GM12891 (cell line): Measurements from ENCODE around the gene WBP1.

Source experiments
- POLR2A ChIP-seq: IDR thresholded peaks from 2 replicates; pipeline ENCODE4 v1.6.1; 2011; ENCODE audit warnings: low read depth, low read length, control low read depth
- POLR2AphosphoS5 ChIP-seq: IDR thresholded peaks from 2 replicates; pipeline ENCODE4 v1.6.1; 2011; ENCODE audit warnings: low read depth, low read length, control low read depth
- SPI1 ChIP-seq: IDR thresholded peaks from 2 replicates; pipeline ENCODE4 v1.6.1; 2011; ENCODE audit warnings: low read depth, low read length, control low read depth
- TAF1 ChIP-seq: IDR thresholded peaks from 2 replicates; pipeline ENCODE4 v1.6.1; 2011; ENCODE audit warnings: low read depth, low read length, control low read depth

DNA sequence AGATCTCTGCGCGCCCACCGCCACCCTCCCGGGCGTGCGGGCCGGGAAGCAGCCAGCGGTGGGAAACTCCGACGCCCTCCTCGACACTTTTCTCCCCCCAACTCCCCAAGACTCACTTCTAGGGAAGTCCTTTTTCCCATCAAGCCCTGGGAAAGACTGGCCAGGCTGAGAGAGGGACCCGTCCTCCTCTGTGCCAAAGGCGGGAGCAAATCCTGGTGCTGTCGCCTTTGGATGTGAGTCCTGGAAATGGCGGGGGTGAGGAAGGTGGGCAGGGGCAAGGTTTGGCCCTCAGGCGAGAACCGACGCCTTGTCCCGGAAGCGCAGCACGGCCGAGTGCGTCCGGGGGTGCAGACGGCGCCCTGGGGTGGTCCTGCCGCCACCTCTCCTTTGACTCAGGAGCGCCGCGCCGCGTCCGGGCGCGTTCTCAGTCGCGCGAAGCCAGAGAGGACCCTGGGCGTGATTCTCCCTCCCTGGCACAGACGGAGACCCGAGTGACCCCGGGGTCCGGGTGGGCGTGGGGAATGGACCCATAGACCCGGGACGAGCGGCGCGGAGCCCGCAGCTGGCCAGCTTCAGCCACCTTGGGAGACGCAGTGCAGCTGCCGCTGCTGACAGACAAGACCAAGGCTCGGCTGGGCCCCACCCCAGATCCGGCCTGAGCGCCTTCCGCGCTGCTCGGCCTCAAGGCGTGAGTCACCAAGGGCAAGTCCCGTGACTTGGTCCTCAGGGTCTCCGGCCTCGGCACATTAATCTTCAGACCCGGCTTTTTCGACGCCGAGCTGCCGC lies 44.7 kb downstream of the WBP1 start:
- TF ChIP-seq POLR2AphosphoS5: 0 out of 2 replicates have a peak, but pooled peaks have one; percentile 29
- peak; percentile 34; the same call in 1 of the 2 replicates for TF ChIP-seq TAF1
- peak; percentile 60; the same call in 1 of the 2 replicates for TF ChIP-seq POLR2A
- TF ChIP-seq SPI1: no peak
